Erythroblast (primary cell): Measurements from ENCODE around the gene STIM2.

Source experiments
- GATA1 ChIP-seq: IDR thresholded peaks from 2 replicates; pipeline ENCODE4 v1.6.1; 2011; ENCODE audit warnings: low read depth, mild to moderate bottlenecking, control low read depth, low read length, moderate library complexity
- POLR2A ChIP-seq: IDR thresholded peaks from 2 replicates; pipeline ENCODE4 v1.6.1; 2011; ENCODE audit warnings: mild to moderate bottlenecking, low read length

- TF ChIP-seq POLR2A (no peak), GATA1 (no peak)
Observed at GRCh38 chr4:27020603-27021002, 160.0 kb downstream of the STIM2 start.
